ENCODE results near the gene PLEKHG5.

- no peak for TF ChIP-seq CTCF (IDR thresholded peaks at IDR 0.05)
- TF ChIP-seq POLR2A (IDR thresholded peaks at IDR 0.05), result no peak
Measured at GRCh38 chr1:6427441-6428390, 63.8 kb downstream of the PLEKHG5 start.

Measured in adrenal gland (tissue), 5 donors.